WTC11 (cell line): Measurements from ENCODE around the gene RMI2.

Source experiments
- ATF3 ChIP-seq: sonication (generic); formaldehyde crosslinking; conservative IDR thresholded peaks from 2 replicates; pipeline ENCODE4 v1.8.1; 2022; ENCODE audit warnings: mild to moderate bottlenecking, missing genetic modification reagents
- GABPB1 ChIP-seq: sonication (generic); formaldehyde crosslinking; IDR thresholded peaks from 2 replicates; pipeline ENCODE4 v1.8.1; 2023; ENCODE audit warnings: mild to moderate bottlenecking, missing genetic modification reagents
- NR2C2 ChIP-seq: sonication (generic); formaldehyde crosslinking; IDR thresholded peaks from 2 replicates; pipeline ENCODE4 v1.8.0; 2022; ENCODE audit warnings: mild to moderate bottlenecking, missing genetic modification reagents
- TEAD4 ChIP-seq: sonication (generic); formaldehyde crosslinking; IDR thresholded peaks from 2 replicates; pipeline ENCODE4 v1.8.0; 2022; ENCODE audit warnings: mild to moderate bottlenecking, missing genetic modification reagents
- TF ChIP-seq, protein P1 (sequence below): sonication (generic); formaldehyde crosslinking; IDR thresholded peaks from 2 replicates; pipeline ENCODE4 v1.8.0; 2023; ENCODE audit warnings: missing genetic modification reagents
- TF ChIP-seq, protein P2 (sequence below): fragments of 200-600 bp; IDR thresholded peaks from 2 replicates; pipeline ENCODE4 v1.8.0; 2022; ENCODE audit warnings: antibody characterized with exemption

DNA sequence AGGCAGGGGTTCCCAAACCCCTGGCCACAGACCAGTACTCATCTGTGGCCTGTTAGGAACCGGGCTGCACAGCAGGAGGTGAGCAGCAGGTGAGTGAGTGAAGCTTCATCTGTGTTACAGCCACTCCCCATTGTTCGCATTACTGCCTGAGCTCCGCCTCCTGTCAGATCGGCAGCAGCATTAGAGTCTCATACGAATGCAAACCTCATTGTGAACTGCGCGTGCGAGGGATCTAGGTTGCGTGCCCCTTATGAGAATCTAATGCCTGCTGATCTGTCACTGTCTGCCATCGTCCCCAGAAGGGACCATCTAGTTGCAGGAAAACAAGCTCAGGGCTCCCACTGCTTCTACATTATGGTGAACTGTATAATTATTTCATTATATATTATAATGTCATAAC lies 25.1 kb upstream of the RMI2 start:
- TF ChIP-seq, protein P1, sequence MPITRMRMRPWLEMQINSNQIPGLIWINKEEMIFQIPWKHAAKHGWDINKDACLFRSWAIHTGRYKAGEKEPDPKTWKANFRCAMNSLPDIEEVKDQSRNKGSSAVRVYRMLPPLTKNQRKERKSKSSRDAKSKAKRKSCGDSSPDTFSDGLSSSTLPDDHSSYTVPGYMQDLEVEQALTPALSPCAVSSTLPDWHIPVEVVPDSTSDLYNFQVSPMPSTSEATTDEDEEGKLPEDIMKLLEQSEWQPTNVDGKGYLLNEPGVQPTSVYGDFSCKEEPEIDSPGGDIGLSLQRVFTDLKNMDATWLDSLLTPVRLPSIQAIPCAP (CRISPR knock-in tag): no peak
- TF ChIP-seq ATF3 (CRISPR knock-in tag): no peak
- no peak for TF ChIP-seq GABPB1 (CRISPR knock-in tag)
- TF ChIP-seq, protein P2, sequence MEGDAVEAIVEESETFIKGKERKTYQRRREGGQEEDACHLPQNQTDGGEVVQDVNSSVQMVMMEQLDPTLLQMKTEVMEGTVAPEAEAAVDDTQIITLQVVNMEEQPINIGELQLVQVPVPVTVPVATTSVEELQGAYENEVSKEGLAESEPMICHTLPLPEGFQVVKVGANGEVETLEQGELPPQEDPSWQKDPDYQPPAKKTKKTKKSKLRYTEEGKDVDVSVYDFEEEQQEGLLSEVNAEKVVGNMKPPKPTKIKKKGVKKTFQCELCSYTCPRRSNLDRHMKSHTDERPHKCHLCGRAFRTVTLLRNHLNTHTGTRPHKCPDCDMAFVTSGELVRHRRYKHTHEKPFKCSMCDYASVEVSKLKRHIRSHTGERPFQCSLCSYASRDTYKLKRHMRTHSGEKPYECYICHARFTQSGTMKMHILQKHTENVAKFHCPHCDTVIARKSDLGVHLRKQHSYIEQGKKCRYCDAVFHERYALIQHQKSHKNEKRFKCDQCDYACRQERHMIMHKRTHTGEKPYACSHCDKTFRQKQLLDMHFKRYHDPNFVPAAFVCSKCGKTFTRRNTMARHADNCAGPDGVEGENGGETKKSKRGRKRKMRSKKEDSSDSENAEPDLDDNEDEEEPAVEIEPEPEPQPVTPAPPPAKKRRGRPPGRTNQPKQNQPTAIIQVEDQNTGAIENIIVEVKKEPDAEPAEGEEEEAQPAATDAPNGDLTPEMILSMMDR: no peak
- no peak for TF ChIP-seq NR2C2 (CRISPR knock-in tag)
- TF ChIP-seq TEAD4 (CRISPR knock-in tag): no peak
